Mesothelial cell of epicardium (in vitro differentiated cells): ENCODE measurements around the gene TBL3. TPM values are rescaled to one million over a fixed set of nuclear protein-coding genes. Genes with fewer than 3 reads are reported as not detected.

Experiments
- DNase-seq, 2 experiments: peaks; one replicate each; pipeline ENCODE4 v3.0.0; 2021; ENCODE audit warnings: low spot score in 2 of 2; ENCODE audit not compliant: unreplicated experiment in 2 of 2
- H3K27ac Mint-ChIP-seq: 2 replicates; pipeline ENCODE4 v1.8.0; 2021; ENCODE audit warnings: mixed read lengths
- H3K27me3 Mint-ChIP-seq: 2 replicates; pipeline ENCODE4 v1.8.0; 2021; ENCODE audit warnings: low read depth, mixed read lengths
- H3K36me3 Mint-ChIP-seq: 2 replicates; pipeline ENCODE4 v1.8.0; 2021; ENCODE audit warnings: mixed read lengths
- H3K4me1 Mint-ChIP-seq: 2 replicates; pipeline ENCODE4 v1.8.0; 2021; ENCODE audit warnings: mixed read lengths
- H3K4me3 Mint-ChIP-seq: 2 replicates; pipeline ENCODE4 v1.8.0; 2021; ENCODE audit warnings: mild to moderate bottlenecking, moderate library complexity, mixed read lengths
- H3K9me3 Mint-ChIP-seq: 2 replicates; pipeline ENCODE4 v1.8.0; 2021; ENCODE audit warnings: mixed read lengths
- CTCF ChIP-seq: fragments of 200-600 bp; sonication (generic); IDR thresholded peaks from one replicate; pipeline ENCODE4 v1.5.0; 2021; ENCODE audit warnings: antibody characterized with exemption; ENCODE audit not compliant: unreplicated experiment
- total RNA-seq: library from RNA; stranded (reverse); gene quantifications from 3 replicates; pipeline ENCODE4 v1.2.1, GENCODE V29; 2021

TBL3 gene
- total RNA-seq, 1 donor from 2014 or later = 37.2 TPM

GRCh38 chr16:1946495-1947368 lies 25.1 kb upstream of the TBL3 start:
- TF ChIP-seq CTCF = no peak
- no peaks in the 10 kb centered on the region for H3K36me3 Mint-ChIP-seq
- H3K27ac Mint-ChIP-seq = no peak overlapping the region
- H3K4me1 Mint-ChIP-seq = peaks cover 10% of the 10 kb centered on the region
- DNase-seq = no peak
- H3K4me3 Mint-ChIP-seq = no peak overlapping the region
- H3K9me3 Mint-ChIP-seq = no peaks in the 10 kb centered on the region
- H3K27me3 Mint-ChIP-seq = no peaks in the 10 kb centered on the region

- Mint-ChIP-seq H3K27ac (no peak overlapping the region), H3K27me3 (no peaks in the 10 kb centered on the region), H3K4me1 (peaks cover 6% of the 10 kb centered on the region), H3K36me3 (no peaks in the 10 kb centered on the region), H3K9me3 (no peaks in the 10 kb centered on the region), H3K4me3 (no peak overlapping the region)
- no peak for DNase-seq
- no peak for TF ChIP-seq CTCF
Measured at GRCh38 chr16:1947369-1947670, 24.5 kb upstream of the TBL3 start.

- H3K27ac Mint-ChIP-seq = no peak overlapping the region
- H3K4me1 Mint-ChIP-seq = no peaks in the 10 kb centered on the region
- H3K9me3 Mint-ChIP-seq = no peaks in the 10 kb centered on the region
- no peak for TF ChIP-seq CTCF
- H3K36me3 Mint-ChIP-seq = no peaks in the 10 kb centered on the region
- no peaks in the 10 kb centered on the region for H3K27me3 Mint-ChIP-seq
- no peak overlapping the region for H3K4me3 Mint-ChIP-seq
- DNase-seq = no peak
Measured at GRCh38 chr16:1949507-1949906, 22.3 kb upstream of the TBL3 start.

- no peaks in the 10 kb centered on the region for H3K36me3 Mint-ChIP-seq
- no peaks in the 10 kb centered on the region for H3K4me1 Mint-ChIP-seq
- no peaks in the 10 kb centered on the region for H3K9me3 Mint-ChIP-seq
- no peak overlapping the region for H3K27ac Mint-ChIP-seq
- no peaks in the 10 kb centered on the region for H3K27me3 Mint-ChIP-seq
- H3K4me3 Mint-ChIP-seq = no peak overlapping the region
- DNase-seq = no peak
- TF ChIP-seq CTCF = no peak
Measured at GRCh38 chr16:1950047-1950446, 21.8 kb upstream of the TBL3 start.

- no peak for TF ChIP-seq CTCF
- no peak overlapping the region for H3K4me3 Mint-ChIP-seq
- no peaks in the 10 kb centered on the region for H3K4me1 Mint-ChIP-seq
- H3K36me3 Mint-ChIP-seq = no peaks in the 10 kb centered on the region
- DNase-seq = no peak
- H3K9me3 Mint-ChIP-seq = no peaks in the 10 kb centered on the region
- no peak overlapping the region for H3K27ac Mint-ChIP-seq
- H3K27me3 Mint-ChIP-seq = no peaks in the 10 kb centered on the region
Measured at GRCh38 chr16:1950559-1950958, 21.3 kb upstream of the TBL3 start.
